Duodenal mucosa (tissue), 2 donors: ENCODE results near the gene BMP2K.
"Not testable (repeated sequence)": the region's sequence is repeated elsewhere in the genome, so short reads cannot be mapped to it uniquely, and the experiment has no call there.

Source experiments
- H3K27ac ChIP-seq: one replicate; pipeline ENCODE4 v1.7.0; 2013; ENCODE audit warnings: low read depth, low read length
- H3K27me3 ChIP-seq, 2 donors: one replicate each; pipeline ENCODE4 v1.7.0; 2013; ENCODE audit warnings: low read length in 2 of 2, control low read depth in 1 of 2; ENCODE audit not compliant: insufficient read depth in 2 of 2, control insufficient read depth in 1 of 2
- H3K36me3 ChIP-seq, 2 donors: one replicate each; pipeline ENCODE4 v1.7.0; 2013; ENCODE audit warnings: low read length in 2 of 2, control low read depth in 1 of 2; ENCODE audit not compliant: insufficient read depth in 2 of 2, control insufficient read depth in 1 of 2
- H3K4me1 ChIP-seq, 2 donors: one replicate each; pipeline ENCODE4 v1.7.0; 2013; ENCODE audit warnings: low read length in 2 of 2, control low read depth in 1 of 2; ENCODE audit not compliant: insufficient read depth in 2 of 2, control insufficient read depth in 1 of 2
- H3K4me3 ChIP-seq, 2 donors: one replicate each; pipeline ENCODE4 v1.7.0; 2013; ENCODE audit warnings: low read length in 2 of 2, low read depth in 1 of 2
- H3K9ac ChIP-seq, 2 donors: one replicate each; pipeline ENCODE4 v1.7.0; 2013; ENCODE audit warnings: low read length in 2 of 2, low read depth in 1 of 2
- H3K9me3 ChIP-seq, 2 donors: one replicate each; pipeline ENCODE4 v1.7.0; 2013; ENCODE audit warnings: low read length in 2 of 2, control low read depth in 1 of 2; ENCODE audit not compliant: control insufficient read depth in 1 of 2

BMP2K gene

DNA sequence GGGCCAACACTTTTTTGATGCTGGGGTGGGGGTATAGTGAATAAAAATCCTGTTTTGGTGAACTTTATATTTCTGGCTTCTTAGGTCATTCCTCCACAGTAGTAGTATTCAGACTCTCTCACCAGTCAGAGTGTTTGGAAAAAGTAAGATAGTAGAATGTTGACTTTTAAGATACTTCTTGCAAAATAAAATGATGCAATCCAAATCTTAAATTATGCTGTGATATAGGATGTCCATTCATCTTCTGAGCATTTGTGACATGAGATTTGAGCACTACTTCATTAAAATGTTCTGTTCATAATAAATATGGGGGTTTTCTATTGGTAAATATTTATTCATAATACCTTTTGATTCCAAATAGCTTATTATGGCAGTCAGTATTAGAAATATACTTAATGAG lies 70.1 kb downstream of the BMP2K start:
- Histone ChIP-seq H3K4me1 (no peaks in the 10 kb centered on the region), H3K9me3 (no peaks in the 10 kb centered on the region), H3K36me3 (no peaks in the 10 kb centered on the region), H3K27ac (no peak overlapping the region), H3K9ac (no peak overlapping the region), H3K27me3 (no peaks in the 10 kb centered on the region), H3K4me3 (no peak overlapping the region)

DNA sequence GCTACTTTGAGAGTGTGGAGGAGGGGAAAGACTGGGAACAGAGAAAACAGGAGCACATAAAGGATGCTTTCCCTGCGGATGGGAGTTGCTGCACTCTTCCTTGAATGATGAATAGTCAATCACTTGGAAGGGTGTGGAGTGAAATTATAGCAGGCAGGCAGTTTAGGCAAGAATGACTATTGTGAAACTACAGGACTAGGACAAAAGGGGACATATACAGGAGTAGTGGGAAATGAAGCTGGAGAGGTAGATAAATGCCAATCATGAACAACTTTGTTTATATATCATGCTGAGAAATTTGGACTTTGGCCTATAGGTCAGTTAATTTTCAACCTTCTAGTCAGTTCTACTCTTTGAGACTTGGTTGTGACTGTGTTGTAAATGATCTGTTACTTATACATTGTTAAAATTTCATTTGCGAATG lies 86.2 kb downstream of the BMP2K start:
- Histone ChIP-seq H3K9ac (no peak overlapping the region), H3K4me3 (no peak overlapping the region), H3K27me3 (no peaks in the 10 kb centered on the region), H3K27ac (no peak overlapping the region), H3K9me3 (no peaks in the 10 kb centered on the region), H3K4me1 (peaks cover 9 to 21% of the 10 kb centered on the region in 2 donors), H3K36me3 (peaks cover 5% of the 10 kb centered on the region in 2 donors)

DNA sequence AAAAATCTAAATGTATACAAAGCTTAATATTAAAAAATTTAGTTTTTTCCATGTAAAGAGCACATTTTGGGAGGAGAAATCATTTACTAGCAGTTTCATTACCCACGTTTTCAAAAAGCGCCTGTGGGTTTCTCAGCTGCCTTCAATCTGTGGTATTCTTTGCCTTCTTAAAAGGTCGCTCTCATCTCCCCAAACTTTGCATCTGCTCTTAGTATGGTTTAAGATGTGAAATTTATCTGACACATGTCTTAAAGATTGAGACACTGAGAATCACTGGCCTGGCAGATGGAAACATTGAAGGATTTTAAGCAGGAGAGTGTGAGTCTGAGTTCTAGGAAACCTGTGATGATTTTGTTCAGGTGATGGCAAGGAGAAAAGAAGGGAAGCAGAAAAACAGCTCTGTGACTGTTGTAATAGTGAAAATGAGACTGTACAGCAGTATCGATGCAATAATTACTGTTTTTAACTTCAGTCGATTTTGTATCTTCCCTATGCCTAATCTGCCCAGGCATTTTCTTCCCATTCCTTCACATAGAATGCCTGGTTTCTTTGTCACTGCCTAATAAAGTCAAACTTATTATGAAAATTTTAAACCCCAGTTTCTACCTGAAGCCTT lies 87.2 kb downstream of the BMP2K start:
- no peak overlapping the region for H3K27ac ChIP-seq
- peaks cover 5% of the 10 kb centered on the region in 2 donors for H3K36me3 ChIP-seq
- H3K4me3 ChIP-seq = no peak overlapping the region
- H3K9ac ChIP-seq = no peak overlapping the region
- peaks cover 9 to 21% of the 10 kb centered on the region in 2 donors for H3K4me1 ChIP-seq
- H3K9me3 ChIP-seq = no peaks in the 10 kb centered on the region
- no peaks in the 10 kb centered on the region for H3K27me3 ChIP-seq

DNA sequence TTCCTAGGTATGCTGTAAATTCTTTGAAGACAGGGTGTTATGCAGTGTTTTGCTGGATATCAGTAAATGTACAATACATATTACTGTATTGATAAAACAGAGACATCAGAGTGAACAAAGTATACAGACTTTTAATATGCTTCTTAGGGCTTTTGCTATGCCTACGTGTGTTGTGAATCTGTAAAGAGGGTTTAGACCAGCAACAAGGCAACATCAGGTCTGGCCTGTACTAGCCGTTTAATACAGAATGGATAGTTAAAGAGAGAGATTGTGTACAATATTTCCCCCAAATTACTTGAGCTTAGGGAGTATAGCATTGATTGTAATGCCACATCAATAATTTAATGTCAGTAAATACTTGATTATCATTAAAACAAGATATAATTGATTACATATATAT lies 87.8 kb downstream of the BMP2K start:
- Histone ChIP-seq H3K9ac (no peak overlapping the region), H3K27ac (no peak overlapping the region), H3K4me1 (peaks cover 9 to 21% of the 10 kb centered on the region in 2 donors), H3K36me3 (peaks cover 5% of the 10 kb centered on the region in 2 donors), H3K4me3 (no peak overlapping the region), H3K27me3 (no peaks in the 10 kb centered on the region), H3K9me3 (no peaks in the 10 kb centered on the region)

DNA sequence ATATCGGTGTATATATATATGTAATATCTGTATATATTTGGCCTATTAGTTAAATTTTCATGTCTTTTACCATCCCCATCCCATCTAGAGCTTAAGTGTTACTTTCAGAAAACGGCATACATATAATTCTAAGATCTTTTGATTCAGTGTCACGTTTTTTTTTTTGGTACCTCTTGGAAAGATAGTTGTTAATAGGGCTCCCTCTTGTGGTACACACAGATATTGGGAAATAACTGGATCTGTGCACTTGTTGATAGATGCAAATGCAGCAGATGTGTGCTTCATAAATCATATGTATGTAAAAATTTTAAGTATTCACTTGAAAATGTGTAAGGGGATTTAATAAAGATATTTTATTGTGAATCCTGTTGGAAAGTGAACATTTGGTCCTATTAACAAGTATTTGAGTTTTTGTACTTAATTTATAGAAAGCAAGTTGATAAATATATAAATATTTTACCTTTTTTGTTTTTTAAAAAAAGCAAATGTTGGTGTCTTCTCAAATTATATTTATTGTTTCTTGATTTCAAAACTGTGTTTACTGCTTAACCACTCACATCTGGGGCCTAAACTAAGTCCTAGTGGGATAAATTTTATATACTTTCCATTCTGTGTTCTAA lies 88.4 kb downstream of the BMP2K start:
- Histone ChIP-seq H3K27ac (no peak overlapping the region), H3K9me3 (no peaks in the 10 kb centered on the region), H3K4me3 (no peak overlapping the region), H3K4me1 (peaks cover 9 to 21% of the 10 kb centered on the region in 2 donors), H3K27me3 (no peaks in the 10 kb centered on the region), H3K36me3 (peaks cover 5% of the 10 kb centered on the region in 2 donors), H3K9ac (no peak overlapping the region)

DNA sequence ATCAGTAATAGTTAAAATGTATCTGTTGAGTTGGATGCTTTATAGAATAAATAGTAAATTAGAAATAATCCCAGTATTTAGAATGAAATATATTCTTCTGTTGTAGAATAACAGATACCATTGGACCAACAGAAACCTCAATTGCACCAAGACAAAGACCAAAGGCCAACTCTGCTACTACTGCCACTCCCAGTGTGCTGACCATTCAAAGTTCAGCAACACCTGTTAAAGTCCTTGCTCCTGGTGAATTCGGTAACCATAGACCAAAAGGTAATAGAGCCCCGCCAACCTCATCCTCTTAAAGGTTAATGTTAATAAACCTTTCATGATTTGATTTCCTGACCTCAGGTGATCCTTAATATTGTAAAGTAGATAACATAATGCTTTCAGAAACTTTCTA lies 89.3 kb downstream of the BMP2K start:
- H3K9ac ChIP-seq = no peak overlapping the region
- H3K27ac ChIP-seq = no peak overlapping the region
- H3K36me3 ChIP-seq = no peaks in the 10 kb centered on the region

DNA sequence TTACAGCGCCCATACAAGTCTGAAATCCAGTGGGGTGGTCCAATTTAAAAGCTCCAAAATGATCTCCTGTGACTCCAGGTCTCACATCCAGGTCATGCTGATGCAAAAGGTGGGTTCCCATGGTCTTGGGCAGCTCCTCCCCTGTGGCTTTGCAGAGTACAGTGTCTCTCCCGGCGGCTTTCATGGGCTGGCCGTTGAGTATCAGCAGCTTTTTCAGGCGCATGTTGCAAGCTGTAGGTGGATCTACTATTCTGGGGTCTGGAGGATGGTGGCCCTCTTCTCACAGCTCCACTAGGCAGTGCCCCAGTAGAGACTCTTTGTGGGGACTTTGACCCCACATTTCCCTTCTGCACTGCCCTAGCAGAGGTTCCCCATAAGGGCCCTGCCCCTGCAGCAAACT lies 92.6 kb downstream of the BMP2K start:
- H3K4me3 ChIP-seq, H3K9ac ChIP-seq, H3K27me3 ChIP-seq, H3K9me3 ChIP-seq, H3K27ac ChIP-seq: not testable (repeated sequence)
- H3K36me3 ChIP-seq = peaks cover 9 to 23% of the 10 kb centered on the region in 2 donors
- H3K4me1 ChIP-seq = peaks cover 9 to 16% of the 10 kb centered on the region in 2 donors

More for the DNA sequence above, 89.3 kb downstream of the BMP2K start:
- H3K4me3 ChIP-seq = no peak overlapping the region
- no peaks in the 10 kb centered on the region for H3K9me3 ChIP-seq
- peaks cover 9 to 21% of the 10 kb centered on the region in 2 donors for H3K4me1 ChIP-seq
- H3K27me3 ChIP-seq = no peaks in the 10 kb centered on the region

DNA sequence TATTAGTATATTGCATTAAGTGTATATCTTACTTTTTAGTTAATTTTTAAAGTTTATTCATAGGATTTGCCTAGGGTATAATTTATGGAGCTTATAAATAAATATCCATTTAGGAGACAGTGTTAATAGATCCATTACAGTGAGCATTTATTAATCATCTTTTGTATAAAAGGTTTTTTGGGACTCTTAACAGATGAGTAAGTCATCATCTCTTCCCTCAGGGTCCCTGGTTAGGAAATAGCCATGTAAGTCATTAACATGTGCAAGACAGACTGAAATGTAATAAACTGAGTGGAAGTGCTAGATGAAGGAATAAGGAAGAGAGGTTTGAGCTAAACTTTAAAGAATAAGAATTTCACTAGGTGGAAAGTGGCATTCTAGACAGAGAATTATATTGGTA lies 93.9 kb downstream of the BMP2K start:
- H3K4me1 ChIP-seq = peaks cover 6 to 9% of the 10 kb centered on the region in 2 donors
- H3K27me3 ChIP-seq = no peaks in the 10 kb centered on the region
- no peak overlapping the region for H3K4me3 ChIP-seq
- H3K9ac ChIP-seq = no peak overlapping the region
- peaks cover 9 to 30% of the 10 kb centered on the region in 2 donors for H3K36me3 ChIP-seq
- H3K9me3 ChIP-seq = no peaks in the 10 kb centered on the region
- no peak overlapping the region for H3K27ac ChIP-seq

DNA sequence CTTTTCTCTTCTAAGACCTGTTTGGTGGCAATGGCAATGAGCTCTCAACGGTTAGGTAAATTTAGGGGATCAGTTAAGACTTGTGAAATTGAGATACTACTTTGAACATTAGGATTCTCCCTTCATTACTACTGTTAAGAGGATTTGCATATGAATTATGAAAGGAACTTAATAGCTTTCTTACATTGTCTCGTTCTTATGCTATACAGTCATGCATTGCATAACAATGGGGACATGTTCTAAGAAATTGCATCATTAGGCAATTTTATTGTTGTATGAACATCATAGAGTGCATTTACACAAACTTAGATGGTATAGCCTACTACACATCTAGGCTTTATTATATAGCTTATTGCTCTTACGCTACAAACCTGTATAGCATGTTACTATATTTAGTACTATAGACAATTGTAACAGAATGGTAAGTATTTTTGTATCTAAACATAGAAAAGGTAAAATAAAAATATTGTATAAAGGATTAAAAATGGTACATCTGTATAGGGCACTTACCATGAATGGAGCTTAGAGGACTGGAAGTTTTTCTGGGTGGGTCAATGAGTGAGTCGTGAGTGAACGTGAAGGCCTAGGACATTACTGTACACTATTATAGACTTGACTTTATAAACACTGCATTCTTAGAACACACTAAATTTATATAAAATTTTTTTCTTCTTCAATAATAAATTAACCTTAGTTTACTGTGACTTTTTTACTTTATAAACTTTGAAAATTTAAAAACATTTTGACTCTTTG lies 100.6 kb downstream of the BMP2K start:
- Histone ChIP-seq H3K4me1 (no peaks in the 10 kb centered on the region), H3K9ac (no peak overlapping the region), H3K9me3 (no peaks in the 10 kb centered on the region), H3K27me3 (no peaks in the 10 kb centered on the region), H3K36me3 (peaks cover 9 to 31% of the 10 kb centered on the region in 2 donors), H3K4me3 (no peak overlapping the region), H3K27ac (no peak overlapping the region)

DNA sequence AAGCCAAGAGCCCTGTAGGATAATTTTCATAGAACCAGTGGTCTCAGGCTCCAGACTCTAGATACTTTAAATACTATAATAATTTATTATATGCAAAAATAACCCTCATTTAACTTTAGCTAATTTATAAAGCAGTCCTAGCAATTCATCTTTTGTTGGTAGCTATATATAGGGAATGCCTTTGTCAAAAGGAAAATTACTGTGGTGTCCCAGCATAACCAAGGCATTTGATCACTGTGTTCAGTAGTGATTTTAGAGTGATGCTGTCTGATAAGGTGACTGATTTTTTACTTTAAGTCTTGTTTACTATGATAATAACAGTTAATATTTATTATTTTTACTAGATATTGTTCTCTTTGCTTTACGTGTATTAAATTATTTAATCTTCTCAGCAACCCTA lies 101.9 kb downstream of the BMP2K start:
- Histone ChIP-seq H3K36me3 (peaks cover 4 to 22% of the 10 kb centered on the region in 2 donors), H3K27me3 (no peaks in the 10 kb centered on the region), H3K27ac (no peak overlapping the region), H3K4me3 (no peak overlapping the region), H3K9me3 (no peaks in the 10 kb centered on the region), H3K4me1 (no peaks in the 10 kb centered on the region), H3K9ac (no peak overlapping the region)
